Measurements from ENCODE around the gene NFKBIL1.

GRCh38 chr6:31546958-31547726 is at the start of gene NFKBIL1:
- TF ChIP-seq CTCF (IDR thresholded peaks at IDR 0.05), result peak in 1 of 3 donors; percentile 9
- peak; percentile 31 for TF ChIP-seq POLR2A (IDR thresholded peaks at IDR 0.05)

Measured in breast epithelium (tissue), 3 donors.